ENCODE measurements around the gene CCIN.
"Not testable (repeated sequence)": the region's sequence is repeated elsewhere in the genome, so short reads cannot be mapped to it uniquely, and the experiment has no call there.

CCIN gene

DNA sequence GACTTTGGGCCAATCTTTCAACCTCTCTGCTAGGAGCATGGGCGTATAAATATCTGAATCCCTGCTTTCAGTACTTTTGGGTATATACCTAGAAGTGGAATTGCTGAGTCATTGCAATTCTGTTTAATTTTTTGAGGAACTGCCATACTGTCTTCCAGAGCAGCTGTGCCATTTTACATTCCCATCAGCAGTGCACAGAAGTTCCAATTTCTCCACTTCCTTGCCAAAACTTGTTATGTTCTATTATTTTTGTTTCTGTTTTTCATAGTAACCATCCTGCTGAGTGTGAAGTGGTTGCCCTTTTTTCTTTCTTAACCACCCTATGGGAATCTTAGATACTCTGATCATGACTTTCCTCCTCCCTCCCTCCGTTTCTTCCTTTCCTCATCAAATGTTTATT is 11.1 kb upstream of the CCIN start:
- DNase-seq (ENCODE audit: low read depth in 2 of 2), result no peak

DNA sequence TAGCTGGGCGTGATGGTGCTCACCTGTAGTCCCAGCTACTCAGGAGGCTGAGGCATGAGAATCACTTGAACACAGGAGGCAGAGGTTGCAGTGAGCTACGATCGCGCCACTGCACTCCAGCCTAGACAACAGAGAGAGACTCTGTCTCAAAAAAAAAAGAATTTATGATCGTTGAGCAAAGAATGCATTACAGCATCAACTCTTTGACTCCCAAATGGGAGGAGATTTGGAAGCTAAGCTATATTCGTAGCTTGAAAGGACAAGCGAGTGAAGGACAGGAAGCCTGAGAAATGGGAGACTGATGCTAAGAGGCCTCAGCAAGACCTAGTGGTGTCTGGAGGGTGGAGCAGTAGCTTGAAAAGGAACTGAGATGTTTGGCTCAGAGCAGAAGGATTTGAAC is 10.3 kb upstream of the CCIN start:
- DNase-seq (ENCODE audit: low read depth in 2 of 2), result no peak

DNA sequence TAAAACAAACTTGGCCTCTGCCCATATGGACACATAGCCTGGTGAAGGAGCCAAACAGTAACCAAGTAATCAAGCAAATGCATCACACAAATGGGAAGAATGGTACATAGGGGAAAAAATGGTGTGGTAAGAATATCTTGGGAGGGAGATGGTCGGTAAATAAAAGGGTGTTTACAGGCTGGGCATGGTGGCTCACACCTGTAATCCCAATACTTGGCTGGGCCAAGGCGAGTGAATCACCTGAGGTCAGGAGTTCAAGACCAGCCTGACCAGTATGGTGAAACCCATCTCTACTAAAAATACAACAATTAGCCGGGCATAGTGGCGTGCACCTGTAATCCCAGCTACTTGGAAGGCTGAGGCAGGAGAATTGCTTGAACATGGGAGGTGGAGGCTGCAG is 9.7 kb upstream of the CCIN start:
- DNase-seq (ENCODE audit: low read depth in 2 of 2), result not testable (repeated sequence)

DNA sequence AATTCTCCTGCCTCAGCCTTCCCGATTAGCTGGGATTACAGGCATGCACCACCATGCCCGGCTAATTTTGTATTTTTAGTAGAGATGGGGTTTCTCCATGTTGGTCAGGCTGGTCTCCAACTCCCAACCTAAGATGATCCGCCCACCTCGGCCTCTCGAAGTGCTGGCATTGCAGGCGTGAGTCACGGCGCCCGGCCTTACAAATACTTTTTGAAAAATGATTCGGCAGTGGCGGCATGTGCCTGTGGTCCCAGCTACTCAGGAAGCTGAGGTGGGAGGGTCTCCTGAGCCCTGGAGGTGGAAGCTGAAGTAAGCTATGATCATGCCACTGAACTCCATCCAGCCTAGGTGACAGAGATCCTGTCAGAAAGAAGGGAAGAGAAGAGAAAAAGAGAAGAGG is 9.1 kb upstream of the CCIN start:
- not testable (repeated sequence) for DNase-seq (ENCODE audit: low read depth in 2 of 2)

DNA sequence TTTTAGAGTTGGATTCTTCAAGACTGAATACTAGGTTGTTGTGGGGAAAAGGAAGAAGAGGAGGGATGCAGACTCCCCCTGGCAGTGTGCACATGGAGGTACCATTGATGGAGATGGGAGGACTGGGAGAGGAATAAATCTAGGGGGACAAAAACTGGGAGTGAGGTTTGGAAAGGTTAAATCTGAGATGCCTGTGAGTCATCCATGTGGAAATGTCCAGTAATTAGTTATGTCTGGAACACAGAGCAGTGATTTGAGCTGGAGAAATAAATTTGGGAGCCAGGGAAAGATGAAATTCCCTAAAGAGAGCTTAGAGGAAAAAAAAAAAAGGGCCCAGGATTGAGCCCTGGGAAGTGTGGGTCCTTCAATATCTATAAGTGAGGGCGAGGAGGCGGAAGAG is 8.0 kb upstream of the CCIN start:
- no peak for DNase-seq (ENCODE audit: low read depth in 2 of 2)

DNA sequence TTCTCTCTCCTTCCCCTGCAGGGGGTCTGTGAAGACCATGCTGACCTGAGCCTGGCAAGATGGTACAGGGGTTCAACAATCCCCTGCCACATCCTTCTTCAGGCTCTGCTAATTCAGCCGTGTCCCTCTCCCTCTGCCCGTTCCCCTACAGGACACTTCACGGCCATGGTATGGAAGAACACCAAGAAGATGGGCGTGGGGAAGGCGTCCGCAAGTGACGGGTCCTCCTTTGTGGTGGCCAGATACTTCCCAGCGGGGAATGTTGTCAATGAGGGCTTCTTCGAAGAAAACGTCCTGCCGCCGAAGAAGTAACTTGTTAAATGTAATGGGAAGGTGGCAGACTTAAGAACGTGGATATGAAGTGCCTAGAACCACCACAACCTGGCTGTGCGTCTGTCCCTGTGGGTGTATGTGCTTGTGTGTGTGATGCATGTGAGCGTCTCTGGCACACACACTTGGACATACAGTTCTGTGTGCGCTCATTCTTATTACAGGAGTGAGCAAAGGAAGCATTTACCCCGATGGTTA is 6.9 kb upstream of the CCIN start:
- no peak for DNase-seq (ENCODE audit: low read depth in 2 of 2)

DNA sequence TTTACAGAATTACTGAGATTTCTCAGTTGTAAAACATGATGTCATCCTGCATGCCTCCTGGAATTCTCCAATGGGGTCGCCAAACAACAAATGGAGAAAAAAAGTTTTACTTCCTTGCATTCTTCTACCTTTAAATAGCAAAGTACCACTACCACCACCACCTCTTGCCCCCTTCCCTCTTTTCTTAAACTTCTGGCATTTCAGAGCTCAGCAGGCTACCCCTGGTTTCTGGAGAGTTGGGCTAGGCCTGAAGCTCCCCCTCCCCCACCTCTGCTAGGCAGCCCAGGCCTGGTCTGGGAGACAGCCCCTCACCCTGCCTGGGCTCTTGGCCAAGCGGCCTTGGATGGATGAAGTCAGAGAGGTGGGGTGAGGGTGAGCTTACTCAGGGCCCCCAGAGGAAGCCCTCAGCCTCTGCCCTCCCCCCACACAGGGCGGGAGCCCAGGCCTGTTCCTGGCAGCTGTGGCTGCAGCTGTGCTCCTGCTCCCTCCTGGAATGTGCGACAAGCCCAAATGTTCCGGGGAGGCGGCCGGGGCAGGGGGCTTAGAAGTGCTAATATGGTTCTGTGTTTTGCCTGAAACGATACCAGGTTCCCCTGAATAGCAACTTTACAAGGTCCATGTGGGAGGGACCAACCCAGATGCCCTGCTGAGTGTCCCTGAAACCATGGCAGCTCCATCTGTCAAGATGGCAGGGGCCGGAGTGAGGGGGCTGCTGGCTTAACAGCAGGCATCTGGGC is 6.0 kb upstream of the CCIN start:
- no peak for DNase-seq (ENCODE audit: low read depth in 2 of 2)

DNA sequence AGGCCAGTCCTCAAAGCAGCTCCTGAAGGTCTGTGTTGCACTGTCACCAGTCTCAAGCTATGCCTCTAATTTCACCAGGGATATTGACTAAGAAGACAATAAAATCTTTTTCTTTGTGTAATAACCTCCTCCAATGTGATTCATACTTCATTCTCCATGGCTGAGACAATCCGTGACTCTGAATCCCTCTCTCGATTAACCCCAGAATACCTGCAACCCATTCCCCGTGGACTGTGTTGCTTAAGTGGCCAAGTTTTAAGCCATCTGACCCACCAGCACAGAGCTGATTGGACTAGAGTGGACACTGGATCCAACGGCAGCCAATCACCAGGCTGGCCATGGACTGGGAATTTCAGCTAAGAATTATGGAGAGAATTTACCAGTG is 5.4 kb upstream of the CCIN start:
- no peak for DNase-seq (ENCODE audit: low read depth in 2 of 2)

DNA sequence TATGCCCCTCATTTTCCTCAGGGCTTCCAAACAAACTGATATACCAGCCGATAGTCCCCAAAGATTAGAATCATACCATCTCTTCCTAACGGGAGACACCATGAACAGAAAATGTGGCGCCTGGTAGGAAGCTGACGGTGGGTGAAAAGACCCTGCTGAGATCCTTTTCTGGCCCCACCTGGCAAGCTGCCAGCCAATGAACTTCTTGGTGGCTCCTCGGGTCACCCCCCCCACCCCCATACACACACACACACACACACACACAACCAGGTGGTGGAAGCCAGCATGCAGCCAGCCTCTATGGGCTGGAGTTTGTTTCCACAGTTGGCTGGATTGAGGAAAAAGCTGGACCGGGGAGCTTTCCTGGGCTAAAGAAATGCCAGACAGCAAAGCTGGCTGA is 4.8 kb upstream of the CCIN start:
- no peak for DNase-seq (ENCODE audit: low read depth in 2 of 2)

DNA sequence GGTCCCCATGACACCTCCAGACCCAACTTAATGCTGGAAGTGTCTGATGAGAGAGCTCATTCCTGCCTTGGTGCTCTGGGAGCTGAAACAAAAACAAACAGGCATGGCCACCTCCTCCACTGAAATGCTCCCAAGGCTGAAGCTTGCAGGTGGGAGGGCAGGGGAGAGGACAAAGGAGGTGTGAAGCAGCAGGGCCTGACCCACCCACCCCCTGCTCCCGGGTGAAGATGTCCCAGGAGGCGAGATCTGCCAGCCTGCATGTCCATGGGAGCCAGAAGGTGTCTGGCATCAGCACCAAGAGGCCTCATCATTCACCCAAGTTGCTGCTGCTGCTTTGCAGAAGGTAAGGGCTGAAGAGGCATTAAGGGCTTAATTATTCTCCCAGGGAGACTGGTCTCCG is 4.2 kb upstream of the CCIN start:
- DNase-seq (ENCODE audit: low read depth in 2 of 2), result no peak

DNA sequence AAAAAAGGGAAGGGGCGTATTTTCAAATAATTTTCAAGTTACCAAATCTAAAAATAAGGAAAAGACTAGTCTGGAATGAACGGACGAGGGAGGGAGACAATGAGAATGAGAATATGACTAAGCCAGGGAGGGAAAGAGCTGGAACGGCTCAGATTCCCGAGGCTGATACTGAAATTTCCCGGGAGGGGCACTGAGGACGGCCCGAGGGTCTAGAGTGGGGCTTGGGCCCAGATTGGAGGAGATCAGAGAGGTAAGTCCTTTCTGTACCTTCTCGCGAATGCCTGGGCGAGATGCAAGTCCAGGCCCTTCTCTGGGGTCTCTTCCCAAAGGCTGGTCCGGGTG is 3.4 kb upstream of the CCIN start:
- DNase-seq (ENCODE audit: low read depth in 2 of 2), result no peak

DNA sequence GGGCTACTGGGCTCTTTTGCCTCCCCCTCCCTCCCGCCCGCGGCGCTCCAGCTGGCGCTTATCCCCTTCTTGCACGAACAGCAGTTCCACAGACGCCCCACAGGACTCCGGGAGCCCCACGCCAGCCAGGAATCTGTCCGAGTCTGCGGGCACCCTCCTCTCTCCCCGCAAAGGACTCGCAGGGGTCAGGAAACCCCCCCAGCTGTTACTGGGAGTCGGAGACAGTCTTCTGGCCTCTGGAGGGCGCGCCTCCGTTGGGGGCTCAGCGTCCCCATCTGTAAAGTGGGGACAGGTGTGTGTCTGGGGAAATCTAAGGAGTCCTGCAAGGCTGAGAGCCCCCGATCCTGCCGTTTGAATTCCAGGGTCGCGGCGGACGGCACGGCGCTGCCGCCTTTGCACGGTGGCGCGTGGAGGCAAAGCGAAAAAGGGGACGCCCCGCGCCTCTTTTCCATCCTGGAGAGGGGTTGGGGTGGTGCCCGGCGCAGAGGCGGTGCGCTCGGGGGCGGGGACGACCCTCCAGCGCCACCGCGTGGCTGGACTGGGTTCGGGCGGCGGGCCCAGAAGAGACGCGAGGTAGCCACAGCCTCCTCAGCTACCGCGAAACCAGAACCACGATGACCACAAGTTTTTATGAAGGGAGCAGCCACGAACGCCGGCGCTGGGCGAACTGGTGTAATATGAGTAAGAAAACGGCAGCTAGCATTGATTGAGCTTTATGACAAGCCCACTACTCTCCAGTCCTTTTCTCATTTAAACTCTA is 2.8 kb upstream of the CCIN start:
- DNase-seq (ENCODE audit: low read depth in 2 of 2), result peak; percentile 79 to 80

DNA sequence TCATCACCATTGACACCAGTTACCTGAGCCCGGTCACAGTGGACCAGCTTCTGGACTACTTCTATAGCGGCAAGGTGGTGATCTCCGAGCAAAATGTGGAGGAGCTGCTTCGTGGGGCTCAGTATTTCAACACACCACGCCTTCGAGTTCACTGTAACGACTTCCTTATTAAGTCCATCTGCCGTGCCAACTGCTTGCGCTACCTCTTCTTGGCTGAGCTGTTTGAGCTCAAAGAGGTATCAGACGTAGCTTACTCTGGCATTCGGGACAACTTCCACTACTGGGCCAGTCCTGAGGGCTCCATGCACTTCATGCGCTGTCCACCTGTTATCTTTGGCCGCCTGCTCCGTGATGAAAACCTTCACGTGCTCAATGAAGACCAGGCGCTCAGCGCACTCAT is 520 bp downstream of the CCIN start:
- no peak for DNase-seq (ENCODE audit: low read depth in 2 of 2)

DNA sequence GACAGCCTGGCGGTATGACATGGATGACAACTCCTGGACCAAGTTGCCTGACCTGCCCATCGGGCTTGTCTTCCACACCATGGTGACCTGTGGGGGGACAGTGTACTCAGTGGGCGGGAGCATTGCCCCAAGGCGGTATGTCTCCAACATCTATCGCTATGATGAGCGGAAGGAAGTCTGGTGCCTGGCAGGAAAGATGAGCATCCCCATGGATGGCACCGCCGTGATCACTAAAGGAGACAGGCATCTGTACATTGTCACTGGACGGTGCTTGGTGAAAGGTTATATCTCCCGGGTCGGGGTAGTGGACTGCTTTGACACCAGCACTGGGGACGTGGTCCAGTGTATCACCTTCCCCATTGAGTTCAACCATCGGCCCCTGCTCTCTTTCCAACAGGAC is 1.3 kb downstream of the CCIN start:
- no peak for DNase-seq (ENCODE audit: low read depth in 2 of 2)

DNA sequence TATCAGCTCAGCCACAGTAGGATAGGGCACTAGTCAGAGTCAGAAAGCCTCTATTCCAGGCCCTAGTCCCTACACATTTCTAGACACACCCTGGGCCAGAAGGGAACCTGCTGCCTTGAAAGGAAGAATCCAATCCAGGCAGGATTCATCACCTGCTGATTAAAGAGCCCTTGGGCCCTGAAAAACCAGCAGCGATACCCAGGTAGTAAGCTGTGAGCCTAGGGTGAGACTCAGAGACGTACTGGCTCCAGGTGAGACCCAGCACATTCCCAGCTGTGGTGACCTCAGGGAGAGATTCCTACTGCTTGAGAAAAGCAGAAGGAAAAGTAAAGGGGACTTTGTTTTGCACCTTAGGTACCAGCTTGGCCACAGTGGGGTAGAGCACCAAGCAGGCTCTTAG is 4.7 kb downstream of the CCIN start:
- no peak for DNase-seq (ENCODE audit: low read depth in 2 of 2)

DNA sequence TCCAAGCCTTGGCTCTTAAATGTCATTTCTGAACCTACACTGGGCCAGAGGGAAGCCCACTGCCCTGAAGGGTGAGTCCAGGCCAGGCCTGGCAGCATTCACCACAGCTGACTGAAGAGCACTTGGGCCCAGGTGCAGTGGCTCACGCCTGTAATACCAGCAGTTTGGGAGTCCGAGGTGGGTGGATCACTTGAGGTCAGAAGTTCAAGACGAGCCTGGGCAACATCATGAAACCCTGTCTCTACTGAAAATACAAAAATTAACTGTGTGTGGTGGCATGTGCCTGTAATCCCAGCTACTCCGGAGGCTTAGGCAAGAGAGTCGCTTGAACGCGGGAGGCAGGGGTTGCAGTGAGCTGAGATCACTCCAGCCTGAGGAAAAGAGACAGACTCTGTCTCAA is 5.1 kb downstream of the CCIN start:
- DNase-seq (ENCODE audit: low read depth in 2 of 2), result no peak

DNA sequence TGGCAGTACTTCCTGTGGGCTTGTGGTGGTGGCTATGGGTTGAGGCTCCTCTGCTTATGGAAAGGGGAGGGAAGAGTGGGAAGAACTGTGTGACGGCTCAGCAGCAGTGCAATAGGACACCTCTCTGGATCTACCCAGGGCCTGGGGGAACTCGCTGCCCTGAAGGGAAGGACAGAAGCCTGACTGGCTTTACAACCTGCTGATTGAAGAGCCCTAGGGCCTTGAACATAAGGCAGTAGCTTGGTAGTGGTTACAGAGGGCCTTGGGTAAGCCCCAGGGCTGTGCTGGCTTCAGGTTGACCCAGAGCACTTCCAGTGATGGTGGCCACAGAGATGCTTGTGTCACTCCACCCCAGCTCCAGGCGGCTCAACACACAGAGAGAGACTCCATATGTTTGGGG is 5.5 kb downstream of the CCIN start:
- DNase-seq (ENCODE audit: low read depth in 2 of 2), result no peak

DNA sequence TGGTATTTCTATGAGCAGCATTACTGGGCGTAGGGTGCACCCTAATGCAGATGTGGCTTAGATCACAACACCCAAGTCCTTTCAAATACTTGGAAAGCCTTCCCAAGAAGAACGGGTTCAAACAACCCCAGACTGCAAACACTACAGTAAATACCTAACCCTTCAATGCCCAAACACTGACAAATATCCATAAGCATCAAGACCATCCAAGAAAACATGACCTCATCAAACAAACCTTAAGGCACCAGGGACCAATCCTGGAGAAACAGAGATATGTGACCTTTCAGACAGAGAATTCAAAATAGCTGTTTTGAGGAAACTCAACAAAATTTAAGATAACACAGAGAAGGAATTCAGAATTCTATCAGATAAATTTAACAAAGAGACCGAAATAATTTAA is 6.0 kb downstream of the CCIN start:
- DNase-seq (ENCODE audit: low read depth in 2 of 2), result not testable (repeated sequence)

DNA sequence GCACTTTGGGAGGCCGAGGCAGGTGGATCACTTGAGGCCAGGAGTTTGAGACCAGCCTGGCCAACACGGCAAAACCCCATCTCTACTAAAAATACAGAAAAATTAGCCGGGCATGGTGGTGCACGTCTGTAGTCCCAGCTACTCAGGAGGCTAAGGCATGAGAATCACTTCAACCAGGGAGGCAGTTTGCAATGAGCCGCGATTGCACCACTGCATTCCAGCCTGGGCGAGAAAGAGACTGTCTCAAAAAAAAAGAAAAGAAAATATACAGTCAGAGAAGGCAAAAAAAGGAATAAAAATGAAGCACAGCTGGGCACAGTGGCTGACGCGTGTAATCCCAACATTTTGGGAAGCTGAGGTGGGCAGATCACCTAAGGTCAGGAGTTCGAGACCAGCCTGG is 7.3 kb downstream of the CCIN start:
- DNase-seq (ENCODE audit: low read depth in 2 of 2), result not testable (repeated sequence)

DNA sequence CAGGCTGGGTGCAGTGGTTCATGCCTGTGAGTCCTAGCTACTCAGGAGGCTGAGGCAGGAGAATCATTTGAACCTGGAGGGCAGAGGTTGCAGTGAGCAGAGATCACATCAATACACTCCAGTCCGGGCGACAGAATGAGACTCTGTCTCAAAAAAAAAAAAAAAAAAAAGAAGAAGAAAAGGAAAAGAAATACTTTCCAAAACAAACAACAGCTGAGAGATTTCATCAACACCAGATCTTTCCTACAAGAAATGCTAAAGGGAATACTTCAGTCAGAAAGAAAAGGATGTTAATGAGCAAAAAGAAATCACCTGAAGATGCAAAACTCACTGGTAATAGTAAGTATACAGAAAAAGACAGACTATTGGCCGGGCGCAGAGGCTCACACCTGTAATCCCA is 8.4 kb downstream of the CCIN start:
- no peak for DNase-seq (ENCODE audit: low read depth in 2 of 2)

DNA sequence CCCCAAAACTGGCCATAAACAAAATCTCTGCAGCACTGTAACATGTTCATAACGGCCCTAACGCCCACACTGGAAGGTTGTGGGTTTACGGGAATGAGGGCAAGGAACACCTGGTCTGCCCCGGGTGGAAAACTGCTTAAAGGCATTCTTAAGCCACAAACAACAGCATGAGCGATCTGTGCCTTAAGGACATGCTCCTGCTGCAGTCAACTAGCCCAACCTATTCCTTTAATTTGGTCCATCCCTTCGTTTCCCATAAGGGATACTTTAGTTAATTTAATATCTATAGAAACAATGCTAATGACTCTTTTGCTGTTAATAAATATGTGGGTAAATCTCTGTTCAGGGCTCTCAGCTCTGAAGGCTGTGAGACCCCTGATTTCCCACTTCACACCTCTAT is 11.1 kb downstream of the CCIN start:
- not testable (repeated sequence) for DNase-seq (ENCODE audit: low read depth in 2 of 2)

DNA sequence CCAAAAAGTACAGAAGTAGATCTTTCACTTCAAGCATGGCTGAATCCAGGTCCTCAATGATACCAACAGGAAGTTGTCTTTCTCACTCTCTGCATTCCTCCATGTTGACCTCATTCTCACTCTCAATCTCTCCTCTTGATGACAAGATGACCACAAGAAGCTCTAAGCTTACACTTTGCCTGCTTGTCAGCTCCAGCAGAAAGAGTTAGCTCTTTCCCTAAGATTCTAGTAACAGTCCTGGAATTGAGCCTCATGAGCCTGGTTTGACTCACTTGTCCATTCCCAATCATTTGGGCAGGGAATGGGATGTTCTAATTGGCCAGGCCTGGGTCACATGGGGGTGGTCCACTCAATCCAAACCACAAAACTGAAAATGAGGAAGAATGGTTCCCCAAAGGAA is 18.2 kb downstream of the CCIN start:
- DNase-seq (ENCODE audit: low read depth in 2 of 2), result no peak

DNA sequence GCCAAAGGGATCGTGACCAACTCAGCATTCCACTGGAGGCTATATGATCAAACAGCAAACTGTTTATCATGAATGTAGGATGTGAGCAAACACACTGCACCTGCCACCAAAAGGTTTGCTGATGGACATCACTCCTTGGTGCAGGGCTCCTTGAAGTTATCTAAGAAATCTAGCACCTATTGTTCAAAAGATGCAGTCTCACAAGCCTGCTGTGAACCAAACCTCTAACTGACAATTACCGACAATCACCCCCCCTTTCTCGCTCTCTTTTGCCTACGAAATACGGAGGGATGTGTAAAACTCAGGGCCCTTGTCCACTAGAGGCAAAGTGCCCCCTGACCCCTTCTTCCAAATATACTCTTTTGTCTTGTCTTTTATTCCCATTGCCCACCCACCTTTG is 19.0 kb downstream of the CCIN start:
- DNase-seq (ENCODE audit: low read depth in 2 of 2), result no peak

DNA sequence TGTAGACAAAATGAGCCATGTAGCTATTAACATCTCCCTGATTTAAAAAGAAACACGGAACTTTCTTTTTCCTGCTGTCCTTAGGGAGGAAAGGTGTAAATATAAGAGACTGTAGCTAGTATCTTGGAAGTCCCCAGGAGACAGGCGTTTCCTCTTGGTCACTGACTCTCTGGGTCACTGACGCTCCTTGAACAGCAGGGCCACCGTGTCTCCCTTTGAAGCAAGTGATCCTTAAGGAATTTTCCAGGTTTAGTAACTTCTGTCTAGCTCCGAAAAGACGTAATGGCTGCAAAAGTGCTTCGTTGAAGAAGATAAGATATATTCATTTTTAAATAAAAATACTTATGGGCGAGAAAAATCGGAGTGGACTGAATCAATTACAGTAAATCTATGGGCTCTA is 20.8 kb downstream of the CCIN start:
- DNase-seq (ENCODE audit: low read depth in 2 of 2), result no peak

Data from stimulated activated CD4-positive, alpha-beta T cell treated with anti-CD3 and anti-CD28 coated beads, Interleukin-1b, Interleukin-23, amount 100 ng/mL, for 4 hours (primary cell).